Right lobe of liver (tissue), 6 donors: Measurements from ENCODE around the gene VPS13C. TPM values are rescaled to one million over a fixed set of nuclear protein-coding genes. Genes with fewer than 3 reads are reported as not detected.
A peak's percentile ranks its signal among the peaks of the same experiment; 100 is the strongest.

Source experiments
- ATAC-seq, 4 donors: fragments of 200-7000 bp; cut with Tn5 transposase; one replicate each; pipeline ENCODE4 v1.9.1; 2020; ENCODE audit warnings: mild to moderate bottlenecking in 4 of 4, moderate library complexity in 4 of 4
- DNase-seq, 3 donors: peaks; one replicate each; pipeline ENCODE4 v3.0.0-alpha.2; 2020
- H3K27ac ChIP-seq, 3 donors: fragments of 200-600 bp; one replicate each; pipeline ENCODE4 v1.8.0; 2022
- H3K27me3 ChIP-seq, 2 donors: fragments of 200-600 bp; one replicate each; pipeline ENCODE4 v1.8.0; 2022
- H3K36me3 ChIP-seq, 4 donors: fragments of 200-600 bp; sonication (generic) in 1 of 4; one replicate each; pipeline versions ENCODE4 v1.5.1 to v1.8.0; 2017 to 2022; ENCODE audit warnings: control low read depth in 1 of 4
- H3K4me1 ChIP-seq, 4 donors: fragments of 200-600 bp; sonication (generic) in 1 of 4; one replicate each; pipeline versions ENCODE4 v1.5.1 to v1.8.0; 2017 to 2022; ENCODE audit warnings: control low read depth in 1 of 4
- H3K4me3 ChIP-seq, 3 donors: fragments of 200-600 bp; one replicate each; pipeline ENCODE4 v1.8.0; 2022
- H3K9me3 ChIP-seq, 4 donors: fragments of 200-600 bp; sonication (generic) in 1 of 4; one replicate each; pipeline versions ENCODE4 v1.5.1 to v1.8.0; 2017 to 2022; ENCODE audit warnings: control low read depth in 1 of 4
- POLR2A ChIP-seq: fragments of 450-650 bp; IDR thresholded peaks from one replicate; pipeline ENCODE4 v1.6.1; 2017; ENCODE audit warnings: antibody characterized with exemption, mild to moderate bottlenecking
- WGBS: methylation state at CpG from one replicate; pipeline ENCODE4 v1.1.6; 2018; ENCODE audit warnings: low coverage, low lambda C conversion rate; ENCODE audit not compliant: insufficient coverage; ENCODE audit errors: missing lambda C conversion rate; 5-methylcytosine and 5-hydroxymethylcytosine counted together
- intact Hi-C, 2 donors: fragments of 100-400 bp; cut with DNase I; formaldehyde crosslinking; loops; one replicate each; pipeline versions ENCODE4 v1.11.2 to v1.14.1; 2022
- total RNA-seq, 6 experiments: library from RNA; depleted of rRNA in 2 of 6; stranded (reverse); fragments of >200 nt in 2 of 6; fragmentation: NEBNext Ultra II Directional in 3 of 6; extraction: Animal tissue kit (Norgen Biotek cat#: 25700) in 3 of 6; gene quantifications; one replicate each; pipeline versions ENCODE4 v1.1.0 to v1.2.4, GENCODE V29; 2016 to 2023
- TF ChIP-seq, protein P1 (sequence below), 4 donors: fragments of 200-600 bp in 3 of 4; fragments of 450-650 bp in 1 of 4; IDR thresholded peaks; one replicate each; pipeline versions ENCODE4 v1.5.1 to v1.8.0; 2016 to 2022; ENCODE audit warnings: antibody characterized with exemption in 4 of 4, mild to moderate bottlenecking in 2 of 4
- donor health status: DM: no; HTN: yes; CAD: no.
- donor health status: DM: no; HTN: no; CAD: no.
- donor health status: DM: no; HTN: no; CAD: no.
- donor health status: DM: no; HTN: yes; CAD: no.
- donor health status: DM: no; HTN: yes; CAD: no.

Gene VPS13C
- total RNA-seq, 6 experiments from 2014 or later = 17.5 to 34.6 (median 27.3) TPM

DNA sequence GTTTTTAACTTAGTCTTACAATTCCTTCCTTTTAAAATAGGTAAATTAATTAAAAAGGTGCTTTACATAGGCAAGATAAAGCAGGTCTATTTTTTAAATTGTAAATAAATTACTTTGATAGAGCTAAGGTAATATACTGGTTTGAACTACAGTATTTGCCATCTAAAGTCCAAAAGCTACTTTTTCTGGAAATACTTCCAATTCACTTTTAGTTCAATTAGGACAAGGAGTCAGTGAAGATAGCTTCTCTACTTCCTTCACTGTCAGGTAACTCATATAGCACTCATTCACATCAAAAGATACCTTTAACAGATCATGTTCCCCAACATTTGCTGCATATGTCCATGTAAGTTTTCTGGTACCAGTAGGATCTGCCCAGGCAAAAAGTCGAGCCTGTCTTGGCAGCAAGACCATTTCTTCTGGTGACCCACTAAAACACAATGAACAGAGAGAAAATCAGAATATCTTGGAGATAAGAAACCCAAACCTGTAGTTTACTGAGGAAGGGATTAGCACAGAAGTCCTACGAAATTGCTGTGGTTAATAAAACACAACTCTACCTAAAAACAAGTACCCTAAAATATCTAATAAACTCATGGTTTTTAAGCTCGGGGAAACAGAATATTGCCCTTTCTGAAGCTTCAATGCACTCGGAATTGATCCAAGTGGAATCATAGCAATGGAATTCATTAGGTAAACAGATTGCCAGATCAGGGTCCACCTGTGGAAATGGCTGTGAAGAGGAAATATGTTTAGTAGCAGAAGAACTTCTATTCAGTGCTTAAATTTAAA, 153.1 kb downstream of the VPS13C start:
- ATAC-seq (peak; percentile 90 to 95 (median 94)), DNase-seq (peak in 1 of 3 donors; percentile 42)
- H3K27me3 ChIP-seq = no peaks in the 10 kb centered on the region
- intact Hi-C loops = no loop called here
- peak overlapping the region; percentile 68 to 82 (median 81) for H3K27ac ChIP-seq
- no peak for TF ChIP-seq POLR2A
- TF ChIP-seq, protein P1, sequence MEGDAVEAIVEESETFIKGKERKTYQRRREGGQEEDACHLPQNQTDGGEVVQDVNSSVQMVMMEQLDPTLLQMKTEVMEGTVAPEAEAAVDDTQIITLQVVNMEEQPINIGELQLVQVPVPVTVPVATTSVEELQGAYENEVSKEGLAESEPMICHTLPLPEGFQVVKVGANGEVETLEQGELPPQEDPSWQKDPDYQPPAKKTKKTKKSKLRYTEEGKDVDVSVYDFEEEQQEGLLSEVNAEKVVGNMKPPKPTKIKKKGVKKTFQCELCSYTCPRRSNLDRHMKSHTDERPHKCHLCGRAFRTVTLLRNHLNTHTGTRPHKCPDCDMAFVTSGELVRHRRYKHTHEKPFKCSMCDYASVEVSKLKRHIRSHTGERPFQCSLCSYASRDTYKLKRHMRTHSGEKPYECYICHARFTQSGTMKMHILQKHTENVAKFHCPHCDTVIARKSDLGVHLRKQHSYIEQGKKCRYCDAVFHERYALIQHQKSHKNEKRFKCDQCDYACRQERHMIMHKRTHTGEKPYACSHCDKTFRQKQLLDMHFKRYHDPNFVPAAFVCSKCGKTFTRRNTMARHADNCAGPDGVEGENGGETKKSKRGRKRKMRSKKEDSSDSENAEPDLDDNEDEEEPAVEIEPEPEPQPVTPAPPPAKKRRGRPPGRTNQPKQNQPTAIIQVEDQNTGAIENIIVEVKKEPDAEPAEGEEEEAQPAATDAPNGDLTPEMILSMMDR (IDR thresholded peaks at IDR 0.05) = no peak
- H3K9me3 ChIP-seq = no peaks in the 10 kb centered on the region
- H3K4me1 ChIP-seq = peaks cover 0 to 18% (median 7%) of the 10 kb centered on the region in 4 donors
- H3K36me3 ChIP-seq = peaks cover 0 to 4% (median 0%) of the 10 kb centered on the region in 4 donors
- 24% methylated on average over 4 of the region's 4 CpGs for WGBS
- peak overlapping the region in 1 of 3 donors; percentile 9 for H3K4me3 ChIP-seq

DNA sequence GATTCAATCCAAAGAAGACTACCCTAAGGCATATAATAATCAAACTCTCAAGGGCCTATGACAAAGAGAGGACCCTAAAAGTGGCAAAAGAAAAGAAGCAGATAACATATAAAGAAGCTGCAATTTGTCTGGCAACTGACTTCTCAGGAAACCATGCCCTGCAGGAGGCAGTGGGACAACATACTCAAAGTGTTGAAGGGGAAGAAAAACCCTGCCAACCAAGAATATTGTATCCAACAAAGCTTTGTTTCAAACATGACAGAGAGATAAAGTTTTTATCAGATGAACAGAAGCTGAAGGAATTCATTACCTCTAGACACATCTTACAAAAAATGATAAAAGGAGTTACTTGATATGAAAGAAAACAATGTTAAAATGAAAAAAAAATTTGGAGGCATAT, 167.1 kb downstream of the VPS13C start:
- H3K27ac ChIP-seq = no peak overlapping the region
- H3K36me3 ChIP-seq = peaks cover 0 to 5% (median 0%) of the 10 kb centered on the region in 4 donors
- no peaks in the 10 kb centered on the region for H3K4me1 ChIP-seq
- ATAC-seq (no peak), DNase-seq (no peak)
- no peaks in the 10 kb centered on the region for H3K27me3 ChIP-seq
- peaks cover 0 to 11% (median 0%) of the 10 kb centered on the region in 4 donors for H3K9me3 ChIP-seq
- TF ChIP-seq POLR2A = no peak
- TF ChIP-seq, protein P1 (IDR thresholded peaks at IDR 0.05) = no peak
- H3K4me3 ChIP-seq = no peak overlapping the region
- intact Hi-C loops = no loop called here

DNA sequence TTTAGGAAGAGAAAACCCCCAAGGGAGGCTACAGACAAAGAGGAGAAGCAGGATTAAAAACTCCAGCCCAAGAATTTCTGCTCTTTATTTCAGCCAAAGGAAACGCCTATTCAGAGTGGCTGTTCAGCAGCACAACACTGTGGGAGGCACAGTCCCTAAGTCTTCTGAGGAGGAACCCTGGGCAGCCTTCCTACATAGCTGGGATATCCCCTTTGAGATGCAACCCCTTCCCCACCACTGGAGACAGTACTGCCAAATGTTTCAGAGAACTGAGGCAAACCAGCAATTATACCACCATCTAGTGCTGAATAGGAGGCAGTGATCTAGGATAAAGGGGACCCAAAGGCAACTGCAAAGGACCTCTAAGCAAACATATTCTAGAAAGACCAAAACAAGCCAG, 168.1 kb downstream of the VPS13C start:
- Histone ChIP-seq H3K4me1 (no peaks in the 10 kb centered on the region), H3K9me3 (peaks cover 0 to 11% (median 0%) of the 10 kb centered on the region in 4 donors), H3K27me3 (no peaks in the 10 kb centered on the region), H3K36me3 (peaks cover 0 to 5% (median 0%) of the 10 kb centered on the region in 4 donors), H3K4me3 (no peak overlapping the region), H3K27ac (no peak overlapping the region)
- TF ChIP-seq, protein P1 (IDR thresholded peaks at IDR 0.05) = no peak
- no peak for TF ChIP-seq POLR2A
- intact Hi-C loops = no loop called here
- DNase-seq (no peak), ATAC-seq (no peak)
- no CpG with 5 or more reads among the region's 1 CpG for WGBS

DNA sequence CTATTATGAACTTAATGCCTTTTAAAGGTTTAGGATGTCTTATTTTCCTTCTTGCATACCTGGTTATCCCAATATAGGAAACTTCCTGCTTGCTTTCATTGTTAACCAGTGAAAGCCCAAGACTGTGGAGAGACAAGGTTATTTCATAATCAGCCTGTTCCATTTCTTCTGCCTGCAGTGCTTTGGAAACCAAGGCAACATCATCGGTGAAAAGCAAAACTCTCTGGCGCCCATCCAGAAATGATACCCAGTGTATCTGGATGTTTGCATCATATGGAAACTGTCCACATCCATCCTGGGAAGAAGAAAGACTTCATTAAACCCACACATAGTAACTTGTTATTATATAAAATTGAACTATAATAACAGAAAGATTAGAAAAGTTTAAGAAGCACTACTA, 170.1 kb downstream of the VPS13C start:
- no peak overlapping the region for H3K27ac ChIP-seq
- WGBS = 83% methylated on average over 2 of the region's 2 CpGs
- no peak for TF ChIP-seq POLR2A
- TF ChIP-seq, protein P1 (IDR thresholded peaks at IDR 0.05) = no peak
- H3K36me3 ChIP-seq = peaks cover 0 to 5% (median 0%) of the 10 kb centered on the region in 4 donors
- no peaks in the 10 kb centered on the region for H3K27me3 ChIP-seq
- H3K9me3 ChIP-seq = peaks cover 0 to 11% (median 0%) of the 10 kb centered on the region in 4 donors
- no peaks in the 10 kb centered on the region for H3K4me1 ChIP-seq
- no peak overlapping the region for H3K4me3 ChIP-seq
- intact Hi-C loops = no loop called here
- ATAC-seq = no peak
- DNase-seq = no peak
